VCaP (cell line): ENCODE results near the gene CCDC85B.

ENCODE experiments used
- H3K27ac ChIP-seq: fragments of 450-650 bp; 2 replicates; pipeline ENCODE4 v1.5.1; 2017
- CTCF ChIP-seq: fragments of 450-650 bp; conservative IDR thresholded peaks from 2 replicates; pipeline ENCODE4 v1.5.1; 2017; ENCODE audit warnings: mild to moderate bottlenecking, moderate library complexity

Gene CCDC85B

DNA sequence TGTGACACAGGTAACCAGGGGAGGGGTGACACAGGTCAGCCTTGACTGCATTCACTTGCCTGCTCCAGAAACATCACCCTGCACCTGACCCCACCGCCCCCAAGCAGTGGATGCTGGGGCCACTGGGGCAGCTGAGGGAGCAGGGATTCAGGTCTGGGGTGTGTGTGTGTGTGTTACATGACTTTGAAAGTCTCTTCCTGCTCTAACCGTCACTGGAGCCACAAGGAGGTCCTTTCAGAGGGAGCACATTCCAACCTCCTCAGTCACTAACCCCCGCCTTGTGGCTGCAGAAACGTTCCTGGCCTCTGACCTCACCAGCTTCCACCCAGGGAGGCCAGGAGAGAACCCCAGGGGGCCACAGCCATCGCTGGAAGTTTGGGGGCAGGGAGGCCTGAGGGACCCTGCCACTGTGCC lies 12.6 kb downstream of the CCDC85B start:
- no peak for TF ChIP-seq CTCF
- H3K27ac ChIP-seq, result no peak overlapping the region

- TF ChIP-seq CTCF, result no peak
- H3K27ac ChIP-seq, result no peak overlapping the region
Observed at GRCh38 chr11:65903715-65904114, 13.2 kb downstream of the CCDC85B start.

- no peak overlapping the region for H3K27ac ChIP-seq
- TF ChIP-seq CTCF, result no peak
Observed at GRCh38 chr11:65906602-65907001, 16.1 kb downstream of the CCDC85B start.

- TF ChIP-seq CTCF, result no peak
- no peak overlapping the region for H3K27ac ChIP-seq
Observed at GRCh38 chr11:65907878-65908277, 17.4 kb downstream of the CCDC85B start.

DNA sequence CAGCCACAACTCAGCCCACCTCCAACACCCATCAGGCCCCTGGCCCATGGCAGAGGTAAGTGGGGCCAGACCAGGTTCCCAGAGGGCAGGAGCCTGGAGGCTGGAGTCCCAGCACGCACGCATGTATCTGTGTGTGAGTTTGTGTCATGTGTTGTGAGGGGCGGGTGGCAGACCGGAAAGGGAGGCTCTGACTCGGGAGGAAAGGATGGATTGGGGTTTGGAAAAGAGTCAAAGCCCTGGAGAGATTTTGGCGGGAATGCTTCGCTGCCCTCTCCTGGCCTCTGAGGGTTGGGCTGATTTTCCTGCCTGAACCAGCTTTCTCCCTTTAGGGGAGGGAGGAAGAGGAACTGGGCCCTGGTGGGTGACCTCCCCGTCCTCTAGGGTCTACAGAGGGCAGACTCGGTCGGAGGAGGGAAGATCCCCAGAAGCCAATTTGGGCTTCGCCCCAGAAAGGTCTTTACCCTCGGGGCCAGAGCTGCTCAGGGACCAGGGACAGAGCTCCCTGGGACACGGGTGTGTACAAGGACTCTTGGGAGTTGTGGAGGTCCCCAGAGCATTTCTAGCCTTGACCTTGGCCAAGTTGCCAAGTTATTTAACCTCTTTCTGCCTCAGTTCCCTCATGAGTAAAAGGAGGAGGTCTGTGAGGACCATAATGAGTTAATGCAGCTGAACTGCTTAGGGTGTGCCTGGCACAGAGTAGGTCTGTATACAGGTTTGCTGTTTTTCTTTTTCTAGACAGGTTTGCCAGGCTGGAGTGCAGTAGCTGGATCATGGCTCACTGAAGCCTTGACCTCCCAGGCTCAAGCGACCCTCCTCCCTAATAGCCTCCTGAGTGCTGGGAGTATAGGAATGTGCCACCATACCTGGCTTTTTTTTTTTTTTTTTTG lies 21.5 kb downstream of the CCDC85B start:
- peak; percentile 95 for TF ChIP-seq CTCF
- peak overlapping the region; percentile 43; the same call in 1 of the 2 replicates for H3K27ac ChIP-seq

GRCh38 chr11:65912845-65913244 lies 22.4 kb downstream of the CCDC85B start:
- no peak overlapping the region for H3K27ac ChIP-seq
- TF ChIP-seq CTCF, result no peak

DNA sequence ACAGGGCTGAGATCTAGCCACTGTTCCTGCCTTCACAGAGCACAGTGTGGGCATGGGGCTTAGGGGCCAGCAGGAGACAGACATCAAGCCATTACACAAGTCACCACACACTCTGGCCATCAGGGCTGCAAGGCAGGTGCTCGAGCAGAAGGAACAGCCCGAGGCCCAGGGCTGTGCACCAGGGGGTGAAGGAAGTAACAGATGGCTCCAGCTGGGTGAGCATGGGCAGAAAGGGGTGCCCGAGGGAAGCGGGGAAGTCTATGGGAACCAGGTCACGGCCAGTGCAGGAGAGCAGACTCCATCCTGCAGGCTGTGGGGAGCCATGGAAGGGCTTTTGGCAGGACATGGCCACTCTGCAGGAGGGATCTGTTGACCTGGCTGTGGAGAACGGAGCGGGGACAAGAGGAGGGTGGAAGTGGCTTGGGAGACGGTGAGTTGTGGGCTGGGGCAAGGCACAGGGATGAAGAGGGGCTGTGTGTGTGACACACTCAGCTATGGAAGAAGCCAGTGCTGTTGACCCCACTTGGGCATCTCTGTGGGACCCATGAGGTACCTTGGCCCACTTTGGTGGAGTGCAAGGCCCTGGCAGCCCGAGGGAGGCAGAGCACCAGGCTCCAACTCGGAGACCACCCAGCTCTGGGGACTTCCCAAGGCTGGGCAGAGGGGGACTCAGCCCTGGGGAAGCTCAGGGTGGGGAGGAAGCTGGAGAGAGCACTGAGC lies 24.8 kb downstream of the CCDC85B start:
- TF ChIP-seq CTCF, result no peak
- H3K27ac ChIP-seq, result no peak overlapping the region
